GM10248 (cell line): Measurements from ENCODE around the gene RAPGEF2.

Experiments
- CTCF ChIA-PET: fragments of 300-600 bp; sonication (Branson Sonifier 250); formaldehyde crosslinking; extraction: SDS; loops from one replicate; lab custom pipeline; 2021; ENCODE audit warnings: antibody characterized with exemption; lab: Yijun Ruan, JAX
- POLR2A ChIA-PET: fragments of 350-650 bp; sonication (Branson Sonifier 250); formaldehyde crosslinking; extraction: SDS; loops from one replicate; lab custom pipeline; 2020; ENCODE audit warnings: antibody characterized with exemption; lab: Yijun Ruan, JAX
- DNase-seq: peaks from one replicate; pipeline ENCODE4 v3.0.0; 2012; ENCODE audit errors: extremely low spot score
- TF ChIP-seq, protein P1 (sequence below): IDR thresholded peaks from 2 replicates; pipeline ENCODE4 v1.5.1; 2012; ENCODE audit warnings: mild to moderate bottlenecking, low read depth; ENCODE audit errors: extremely low read depth, missing control alignments, control extremely low read depth

RAPGEF2 gene

DNA sequence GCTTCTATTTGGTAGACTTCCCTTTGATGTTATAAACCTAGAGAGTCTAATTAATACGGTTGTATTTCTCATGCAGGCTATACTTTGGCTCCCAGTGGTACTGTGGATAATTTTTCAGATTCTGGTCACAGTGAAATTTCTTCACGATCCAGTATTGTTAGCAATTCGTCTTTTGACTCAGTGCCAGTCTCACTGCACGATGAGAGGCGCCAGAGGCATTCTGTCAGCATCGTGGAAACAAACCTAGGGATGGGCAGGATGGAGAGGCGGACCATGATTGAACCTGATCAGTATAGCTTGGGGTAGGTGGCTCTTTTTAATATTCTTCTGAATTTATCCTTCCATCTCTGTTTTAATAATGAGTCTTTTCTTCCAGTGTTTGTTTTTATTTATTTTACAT, 249.7 kb downstream of the RAPGEF2 start:
- CTCF ChIA-PET: no interaction called here

DNA sequence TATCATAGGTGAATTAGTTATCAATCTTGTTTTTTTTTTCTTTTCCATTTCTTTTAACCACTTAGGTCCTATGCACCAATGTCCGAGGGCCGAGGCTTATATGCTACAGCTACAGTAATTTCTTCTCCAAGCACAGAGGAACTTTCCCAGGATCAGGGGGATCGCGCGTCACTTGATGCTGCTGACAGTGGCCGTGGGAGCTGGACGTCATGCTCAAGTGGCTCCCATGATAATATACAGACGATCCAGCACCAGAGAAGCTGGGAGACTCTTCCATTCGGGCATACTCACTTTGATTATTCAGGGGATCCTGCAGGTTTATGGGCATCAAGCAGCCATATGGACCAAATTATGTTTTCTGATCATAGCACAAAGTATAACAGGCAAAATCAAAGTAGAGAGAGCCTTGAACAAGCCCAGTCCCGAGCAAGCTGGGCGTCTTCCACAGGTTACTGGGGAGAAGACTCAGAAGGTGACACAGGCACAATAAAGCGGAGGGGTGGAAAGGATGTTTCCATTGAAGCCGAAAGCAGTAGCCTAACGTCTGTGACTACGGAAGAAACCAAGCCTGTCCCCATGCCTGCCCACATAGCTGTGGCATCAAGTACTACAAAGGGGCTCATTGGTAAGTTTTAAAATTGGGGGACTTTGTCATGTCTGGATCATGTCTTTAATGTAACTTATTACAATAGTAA, 250.7 kb downstream of the RAPGEF2 start:
- TF ChIP-seq, protein P1, sequence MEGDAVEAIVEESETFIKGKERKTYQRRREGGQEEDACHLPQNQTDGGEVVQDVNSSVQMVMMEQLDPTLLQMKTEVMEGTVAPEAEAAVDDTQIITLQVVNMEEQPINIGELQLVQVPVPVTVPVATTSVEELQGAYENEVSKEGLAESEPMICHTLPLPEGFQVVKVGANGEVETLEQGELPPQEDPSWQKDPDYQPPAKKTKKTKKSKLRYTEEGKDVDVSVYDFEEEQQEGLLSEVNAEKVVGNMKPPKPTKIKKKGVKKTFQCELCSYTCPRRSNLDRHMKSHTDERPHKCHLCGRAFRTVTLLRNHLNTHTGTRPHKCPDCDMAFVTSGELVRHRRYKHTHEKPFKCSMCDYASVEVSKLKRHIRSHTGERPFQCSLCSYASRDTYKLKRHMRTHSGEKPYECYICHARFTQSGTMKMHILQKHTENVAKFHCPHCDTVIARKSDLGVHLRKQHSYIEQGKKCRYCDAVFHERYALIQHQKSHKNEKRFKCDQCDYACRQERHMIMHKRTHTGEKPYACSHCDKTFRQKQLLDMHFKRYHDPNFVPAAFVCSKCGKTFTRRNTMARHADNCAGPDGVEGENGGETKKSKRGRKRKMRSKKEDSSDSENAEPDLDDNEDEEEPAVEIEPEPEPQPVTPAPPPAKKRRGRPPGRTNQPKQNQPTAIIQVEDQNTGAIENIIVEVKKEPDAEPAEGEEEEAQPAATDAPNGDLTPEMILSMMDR: no peak
- POLR2A ChIA-PET: no interaction called here
- CTCF ChIA-PET: interaction anchor here (0.7 to 1.3 kb wide), 2 partner anchors 9 to 23 kb away, joined by 3 read pairs; no protein-coding TSS in a partner anchor
- DNase-seq: no peak

More for the DNA sequence above, 249.7 kb downstream of the RAPGEF2 start:
- no peak for DNase-seq
- POLR2A ChIA-PET: no interaction called here
- TF ChIP-seq, protein P1: no peak

DNA sequence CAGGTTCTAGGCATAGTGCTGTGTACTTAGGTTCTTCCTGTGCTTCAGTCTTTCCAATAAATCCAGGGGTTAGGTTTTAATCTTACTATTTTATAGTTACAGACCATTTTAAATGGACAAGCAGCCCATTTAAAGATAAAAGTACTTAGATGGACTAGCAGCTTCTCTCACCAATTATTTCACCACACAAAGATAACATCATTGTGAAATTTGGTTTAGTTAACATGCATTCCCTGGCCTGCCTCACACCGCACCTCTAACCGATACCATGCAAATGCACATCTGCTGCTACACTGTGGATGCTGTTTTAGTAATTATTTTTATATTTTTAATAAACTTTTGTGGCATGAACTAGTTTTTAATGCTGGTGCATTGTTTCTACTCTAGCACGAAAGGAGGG, 252.6 kb downstream of the RAPGEF2 start:
- DNase-seq: no peak
- POLR2A ChIA-PET: no interaction called here
- TF ChIP-seq, protein P1: no peak
- CTCF ChIA-PET: interaction anchor here (1.7 kb wide), 1 partner anchor 10 kb away, joined by 4 read pairs; no protein-coding TSS in a partner anchor

DNA sequence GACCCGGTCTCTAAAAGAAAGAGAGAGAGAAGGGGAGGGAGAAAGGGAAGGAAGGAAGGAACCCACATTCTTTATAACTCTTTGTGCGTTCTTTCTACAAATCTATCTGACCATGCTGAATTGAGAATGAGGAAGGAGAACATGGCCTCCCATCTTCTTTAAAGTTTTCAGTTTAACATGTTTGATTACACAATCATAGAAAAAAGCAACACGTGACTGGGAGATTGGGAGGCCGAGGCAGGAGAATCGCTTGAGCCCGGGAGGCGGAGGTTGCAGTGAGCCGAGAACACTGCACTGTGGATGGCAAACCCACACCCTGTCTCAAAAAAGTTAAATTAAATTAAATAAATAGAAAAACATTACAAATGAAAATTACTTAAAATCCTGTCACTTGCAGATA, 254.5 kb downstream of the RAPGEF2 start:
- POLR2A ChIA-PET: no interaction called here
- CTCF ChIA-PET: no interaction called here
- DNase-seq: no peak
- TF ChIP-seq, protein P1: no peak

DNA sequence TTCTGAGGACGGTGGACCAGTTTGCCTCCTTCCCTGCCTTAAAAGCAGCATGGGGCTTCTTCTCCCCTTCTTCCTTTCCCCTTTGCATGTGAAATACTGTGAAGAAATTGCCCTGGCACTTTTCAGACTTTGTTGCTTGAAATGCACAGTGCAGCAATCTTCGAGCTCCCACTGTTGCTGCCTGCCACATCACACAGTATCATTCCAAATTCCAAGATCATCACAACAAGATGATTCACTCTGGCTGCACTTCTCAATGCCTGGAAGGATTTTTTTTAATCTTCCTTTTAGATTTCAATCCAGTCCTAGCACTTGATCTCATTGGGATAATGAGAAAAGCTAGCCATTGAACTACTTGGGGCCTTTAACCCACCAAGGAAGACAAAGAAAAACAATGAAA, 255.3 kb downstream of the RAPGEF2 start:
- POLR2A ChIA-PET: no interaction called here
- no peak for DNase-seq
- CTCF ChIA-PET: no interaction called here
- TF ChIP-seq, protein P1: no peak

DNA sequence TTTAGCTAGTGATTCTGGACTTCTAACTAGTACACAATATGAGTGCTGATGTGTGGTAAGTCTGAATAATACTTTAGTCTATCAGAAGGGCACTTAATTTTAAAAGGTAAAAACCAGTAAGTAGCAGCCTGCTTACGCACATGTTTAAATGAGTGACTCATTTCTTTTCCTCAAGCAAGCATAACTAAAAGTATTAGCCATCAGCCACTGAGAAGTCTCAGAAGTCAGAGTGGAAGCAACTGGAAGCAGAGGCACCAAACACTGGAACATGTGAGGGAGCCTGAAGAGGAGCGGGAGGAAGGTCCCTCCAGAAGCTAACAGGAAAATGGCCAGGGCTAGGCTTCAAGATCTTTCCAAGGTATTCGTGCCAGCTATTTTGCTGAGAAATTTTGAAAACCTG, 257.7 kb downstream of the RAPGEF2 start:
- ChIA-PET POLR2A (interaction anchor here (0.7 kb wide), 1 partner anchor 18 kb away, joined by 3 read pairs; no protein-coding TSS in a partner anchor), CTCF (interaction anchor here (0.7 to 1.6 kb wide), 3 partner anchors 13 to 16 kb away, joined by 3 to 5 read pairs (median 4); no protein-coding TSS in a partner anchor)

More for the DNA sequence above, 257.7 kb downstream of the RAPGEF2 start:
- DNase-seq: no peak
- TF ChIP-seq, protein P1: no peak
